RWPE2 (cell line): ENCODE measurements around the gene TMOD3.
A peak's percentile ranks its signal among the peaks of the same experiment; 100 is the strongest.

ENCODE experiments used
- ATAC-seq: fragments of 200-7000 bp; cut with Tn5 transposase; 3 replicates; pipeline ENCODE4 v1.9.1; 2021; ENCODE audit warnings: low read depth
- DNase-seq: peaks from one replicate; pipeline ENCODE4 v3.0.0-alpha.2; 2020; ENCODE audit warnings: low spot score
- H3K27ac ChIP-seq: fragments of 450-650 bp; 2 replicates; pipeline ENCODE4 v1.5.1; 2017; ENCODE audit warnings: mild to moderate bottlenecking; ENCODE audit not compliant: poor library complexity, severe bottlenecking
- H3K27me3 ChIP-seq: fragments of 250-450 bp; sonication (Bioruptor Pico); 2 replicates; pipeline ENCODE4 v1.5.1; 2021; ENCODE audit warnings: mild to moderate bottlenecking, moderate library complexity; ENCODE audit not compliant: insufficient read depth, poor library complexity, severe bottlenecking
- H3K36me3 ChIP-seq: fragments of 250-450 bp; sonication (Bioruptor Pico); 2 replicates; pipeline ENCODE4 v1.5.1; 2020; ENCODE audit warnings: low read depth, mild to moderate bottlenecking, moderate library complexity
- H3K4me1 ChIP-seq: fragments of 250-450 bp; sonication (Bioruptor Pico); 2 replicates; pipeline ENCODE4 v1.5.1; 2021; ENCODE audit warnings: mild to moderate bottlenecking, moderate library complexity; ENCODE audit not compliant: insufficient read depth, poor library complexity, severe bottlenecking
- H3K4me3 ChIP-seq: fragments of 250-450 bp; sonication (Bioruptor Pico); 2 replicates; pipeline ENCODE4 v1.5.1; 2021; ENCODE audit warnings: mild to moderate bottlenecking, moderate library complexity; ENCODE audit not compliant: severe bottlenecking
- H3K9me3 ChIP-seq: fragments of 250-450 bp; sonication (Bioruptor Pico); 2 replicates; pipeline ENCODE4 v1.5.1; 2021; ENCODE audit warnings: mild to moderate bottlenecking, moderate library complexity; ENCODE audit not compliant: severe bottlenecking
- CTCF ChIP-seq: fragments of 450-650 bp; IDR thresholded peaks from one replicate; pipeline ENCODE4 v1.5.1; 2017; ENCODE audit warnings: mild to moderate bottlenecking, moderate library complexity; ENCODE audit not compliant: poor library complexity, severe bottlenecking

Gene TMOD3

GRCh38 chr15:51904421-51904820, 75.0 kb downstream of the TMOD3 start:
- Histone ChIP-seq H3K27ac (no peak overlapping the region), H3K27me3 (no peaks in the 10 kb centered on the region), H3K9me3 (no peaks in the 10 kb centered on the region), H3K4me1 (peaks cover 9% of the 10 kb centered on the region), H3K4me3 (no peak overlapping the region), H3K36me3 (peaks cover 94% of the 10 kb centered on the region)
- ATAC-seq (no peak), DNase-seq (no peak)
- no peak for TF ChIP-seq CTCF

GRCh38 chr15:51904931-51905330, 75.5 kb downstream of the TMOD3 start:
- Histone ChIP-seq H3K4me3 (no peak overlapping the region), H3K4me1 (peaks cover 9% of the 10 kb centered on the region), H3K9me3 (no peaks in the 10 kb centered on the region), H3K36me3 (peaks cover 94% of the 10 kb centered on the region), H3K27ac (no peak overlapping the region), H3K27me3 (no peaks in the 10 kb centered on the region)
- TF ChIP-seq CTCF, result no peak
- DNase-seq, result no peak
- no peak for ATAC-seq

- H3K4me1 ChIP-seq, result peaks cover 9% of the 10 kb centered on the region
- peak; percentile 59 for TF ChIP-seq CTCF
- no peak overlapping the region for H3K4me3 ChIP-seq
- no peaks in the 10 kb centered on the region for H3K9me3 ChIP-seq
- ATAC-seq (peak; percentile 78), DNase-seq (no peak)
- H3K36me3 ChIP-seq, result peaks cover 94% of the 10 kb centered on the region
- H3K27ac ChIP-seq, result peak overlapping the region; percentile 17
- no peaks in the 10 kb centered on the region for H3K27me3 ChIP-seq
These were observed 77.8 kb downstream of the TMOD3 start for GRCh38 chr15:51907136-51907862.

- Histone ChIP-seq H3K27me3 (no peaks in the 10 kb centered on the region), H3K4me3 (no peak overlapping the region), H3K9me3 (no peaks in the 10 kb centered on the region), H3K27ac (peak overlapping the region; percentile 17), H3K36me3 (peaks cover 98% of the 10 kb centered on the region), H3K4me1 (peaks cover 9% of the 10 kb centered on the region)
- TF ChIP-seq CTCF, result no peak
- ATAC-seq, result no peak
- DNase-seq, result no peak
These were observed 78.9 kb downstream of the TMOD3 start for GRCh38 chr15:51908316-51908715.

- H3K27ac ChIP-seq, result no peak overlapping the region
- DNase-seq (no peak), ATAC-seq (no peak)
- peaks cover 9% of the 10 kb centered on the region for H3K4me1 ChIP-seq
- H3K9me3 ChIP-seq, result no peaks in the 10 kb centered on the region
- no peak for TF ChIP-seq CTCF
- peaks cover 98% of the 10 kb centered on the region for H3K36me3 ChIP-seq
- no peak overlapping the region for H3K4me3 ChIP-seq
- no peaks in the 10 kb centered on the region for H3K27me3 ChIP-seq
These were observed 80.1 kb downstream of the TMOD3 start for GRCh38 chr15:51909584-51909983.
